ENCODE results near the gene LRCH1. TPM values are rescaled to one million over a fixed set of nuclear protein-coding genes. Genes with fewer than 3 reads are reported as not detected.
"Not testable (repeated sequence)": the region's sequence is repeated elsewhere in the genome, so short reads cannot be mapped to it uniquely, and the experiment has no call there.

Gene LRCH1
- total RNA-seq, 2 donors from 2014 or later: 22.5 to 31.4 TPM

DNA sequence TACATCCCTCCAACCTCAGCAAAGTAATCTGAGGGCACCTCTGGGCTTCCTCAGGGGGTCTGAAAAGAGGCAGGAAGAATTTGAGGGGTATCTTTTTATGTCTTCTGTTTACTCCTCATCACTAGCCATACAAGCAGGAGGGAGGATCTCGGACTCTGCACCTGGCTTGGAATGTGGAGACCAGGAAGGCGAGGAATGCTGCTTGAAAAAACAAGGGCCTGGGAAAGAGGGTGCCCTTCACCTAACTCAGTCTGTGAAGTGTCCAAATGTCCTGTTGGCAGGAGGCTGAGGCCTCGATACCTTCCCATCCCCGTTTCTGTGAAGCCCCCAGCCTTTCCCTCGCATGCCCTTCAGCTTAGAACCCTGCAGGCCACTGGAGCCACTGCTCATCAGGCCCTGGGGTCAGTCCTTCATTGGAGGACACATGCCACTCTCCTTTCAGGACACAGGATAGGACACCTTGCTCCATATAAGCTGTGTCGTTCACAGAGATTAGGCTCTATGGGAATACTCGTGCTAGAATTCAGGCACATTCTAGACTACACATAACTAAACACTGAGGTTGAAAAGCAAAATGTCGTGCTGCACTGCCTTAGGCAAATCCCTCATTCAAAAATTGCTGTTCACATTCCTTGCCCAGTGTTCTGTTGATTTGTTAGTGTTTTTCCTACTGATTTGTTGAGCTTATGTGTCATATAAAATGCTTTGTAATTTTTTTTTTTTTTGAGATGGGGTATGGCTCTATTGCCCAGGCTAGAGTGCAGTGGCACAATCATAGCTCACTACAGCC lies 194.3 kb downstream of the LRCH1 start:
- DNase-seq (ENCODE audit: low spot score): no peak
- intact Hi-C loops (cut with DNase I): no loop called here

DNA sequence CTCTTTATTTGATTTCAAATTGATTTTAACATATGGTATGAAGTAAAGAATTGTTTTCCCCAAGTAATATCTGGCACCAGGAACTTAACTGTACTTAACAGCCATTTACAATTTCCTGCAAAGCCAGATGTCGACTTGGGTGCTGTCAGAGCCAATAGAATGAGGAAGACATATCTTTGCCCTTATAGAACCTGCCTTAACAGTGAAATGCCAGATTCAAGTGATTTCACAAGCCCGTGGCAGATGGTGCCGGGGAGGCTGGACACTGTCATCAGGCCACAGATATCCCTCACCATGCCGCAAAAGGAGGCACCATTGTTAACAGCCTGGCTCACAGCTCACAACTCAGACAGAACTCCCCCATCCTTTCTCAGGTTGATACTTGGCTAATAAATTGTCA lies 195.3 kb downstream of the LRCH1 start:
- DNase-seq (ENCODE audit: low spot score): no peak
- intact Hi-C loops (cut with DNase I): no loop called here

DNA sequence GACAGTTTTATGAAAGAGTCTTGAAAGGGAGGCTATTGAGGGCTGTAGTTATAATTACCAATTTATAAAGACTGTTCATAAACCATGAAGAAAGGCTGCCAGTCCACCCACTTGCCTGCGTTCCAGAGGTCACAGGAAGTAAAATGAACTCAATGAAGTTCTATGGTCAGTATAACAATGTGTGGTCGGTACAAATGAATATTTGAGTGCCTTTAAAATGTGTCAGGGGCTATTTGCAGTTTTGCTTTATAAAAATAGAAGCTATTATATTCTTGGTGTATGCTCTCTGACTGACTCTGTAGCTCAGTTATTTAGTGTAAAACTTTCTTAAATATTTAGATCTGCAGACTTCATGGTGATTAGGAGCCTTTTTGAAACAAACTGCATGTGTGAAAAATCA lies 197.0 kb downstream of the LRCH1 start:
- intact Hi-C loops (cut with DNase I): no loop called here
- no peak for DNase-seq (ENCODE audit: low spot score)

DNA sequence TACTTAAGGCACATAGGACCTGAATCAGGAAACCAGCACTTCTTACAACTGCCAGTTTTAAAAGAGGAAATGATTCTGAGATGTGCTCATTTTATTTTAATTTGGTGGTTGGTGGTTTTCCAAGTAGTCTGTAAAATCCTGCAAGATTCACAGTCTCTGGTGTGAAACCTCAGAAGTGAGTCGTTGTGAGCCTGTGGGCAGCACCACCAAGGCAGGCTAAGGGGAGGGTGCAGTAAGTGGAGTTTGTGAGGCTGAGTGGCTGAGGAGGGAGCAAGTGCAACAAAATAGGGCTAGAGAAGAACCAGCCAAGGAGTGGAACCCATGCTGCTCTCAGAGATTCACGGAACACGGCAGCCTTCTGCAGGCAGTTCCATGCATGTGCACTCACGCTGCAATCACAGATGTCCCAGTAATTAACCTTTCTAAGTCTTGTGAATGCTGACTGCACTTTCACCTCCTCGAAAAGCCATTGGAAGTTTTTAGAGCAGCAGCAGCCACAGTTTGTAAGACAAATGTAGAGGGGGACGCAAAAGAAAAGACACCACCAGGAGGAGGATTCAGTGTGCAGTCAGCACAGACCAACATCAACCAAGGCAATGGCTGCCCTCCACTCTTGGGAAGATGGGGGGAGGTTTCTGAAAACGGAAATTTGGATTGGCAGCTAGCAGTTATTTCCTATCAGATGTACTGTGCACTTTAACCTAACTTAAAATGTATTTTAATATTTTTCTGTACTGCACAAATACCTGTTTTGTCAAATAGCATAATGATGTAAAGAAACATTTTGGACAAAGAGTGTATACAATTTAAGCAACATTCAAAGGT lies 199.1 kb downstream of the LRCH1 start:
- intact Hi-C loops (cut with DNase I): no loop called here
- no peak for DNase-seq (ENCODE audit: low spot score)

DNA sequence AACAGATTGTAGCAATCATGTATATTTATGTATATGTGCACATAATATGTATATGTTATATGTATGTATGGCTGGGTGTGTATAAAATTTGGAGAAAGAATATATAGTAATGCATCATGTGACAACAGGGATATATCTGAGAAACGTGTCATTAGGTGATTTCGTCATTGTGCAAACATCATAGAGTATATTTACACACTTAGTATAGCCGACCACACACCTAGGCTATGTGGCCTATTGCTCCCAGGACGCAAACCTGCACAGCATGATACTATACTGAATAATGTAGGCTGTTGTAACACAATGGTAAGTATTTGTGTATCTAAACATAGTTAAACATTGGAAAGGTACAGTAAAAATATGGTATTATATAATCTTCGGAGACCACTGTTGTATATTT lies 200.2 kb downstream of the LRCH1 start:
- intact Hi-C loops (cut with DNase I): no loop called here
- no peak for DNase-seq (ENCODE audit: low spot score)

DNA sequence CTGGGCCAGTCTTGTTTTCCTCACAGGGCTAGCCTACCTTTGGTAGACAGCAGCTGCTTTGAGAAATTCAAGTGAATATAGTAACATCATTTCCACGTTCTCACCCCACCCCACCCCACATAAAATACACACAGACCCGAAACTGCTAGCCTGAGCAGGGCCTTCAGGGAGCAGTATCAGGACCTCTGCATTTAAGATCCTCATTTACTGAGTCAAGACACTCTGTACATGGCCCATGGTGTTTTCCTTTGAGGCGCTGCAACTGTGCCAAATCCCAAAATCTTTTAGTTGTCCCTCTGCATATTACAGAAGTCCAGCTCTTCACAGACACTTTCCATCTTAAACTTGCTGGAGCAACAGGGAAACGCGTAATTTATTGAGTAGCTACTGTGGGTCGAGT lies 200.9 kb downstream of the LRCH1 start:
- intact Hi-C loops (cut with DNase I): no loop called here
- DNase-seq (ENCODE audit: low spot score): no peak

- intact Hi-C loops (cut with DNase I): no loop called here
- DNase-seq (ENCODE audit: low spot score): no peak
These were observed 201.8 kb downstream of the LRCH1 start for GRCh38 chr13:46754812-46755211.

- DNase-seq (ENCODE audit: low spot score); intact Hi-C loops (cut with DNase I): not testable (repeated sequence)
These were observed 202.5 kb downstream of the LRCH1 start for GRCh38 chr13:46755508-46755907.

DNA sequence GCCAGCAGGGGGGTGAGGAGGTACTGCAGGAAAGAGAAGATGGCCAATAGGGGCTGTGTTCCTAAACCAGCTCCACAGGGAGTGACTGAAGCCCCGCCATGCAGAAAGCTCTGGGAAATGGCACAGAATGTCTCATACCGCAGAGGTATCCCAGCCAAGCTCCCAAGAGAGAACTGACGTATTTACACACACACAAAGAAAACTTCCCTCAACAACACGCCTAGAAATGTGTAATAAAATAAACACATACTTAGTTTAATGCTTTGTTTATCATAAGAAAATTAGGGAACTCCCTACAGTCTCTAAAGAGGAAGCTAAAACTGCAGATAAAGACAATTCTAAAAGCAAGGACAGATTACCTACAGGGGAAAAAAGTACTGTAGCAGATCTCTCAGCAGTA lies 204.0 kb downstream of the LRCH1 start:
- DNase-seq (ENCODE audit: low spot score): no peak
- intact Hi-C loops (cut with DNase I): no loop called here

DNA sequence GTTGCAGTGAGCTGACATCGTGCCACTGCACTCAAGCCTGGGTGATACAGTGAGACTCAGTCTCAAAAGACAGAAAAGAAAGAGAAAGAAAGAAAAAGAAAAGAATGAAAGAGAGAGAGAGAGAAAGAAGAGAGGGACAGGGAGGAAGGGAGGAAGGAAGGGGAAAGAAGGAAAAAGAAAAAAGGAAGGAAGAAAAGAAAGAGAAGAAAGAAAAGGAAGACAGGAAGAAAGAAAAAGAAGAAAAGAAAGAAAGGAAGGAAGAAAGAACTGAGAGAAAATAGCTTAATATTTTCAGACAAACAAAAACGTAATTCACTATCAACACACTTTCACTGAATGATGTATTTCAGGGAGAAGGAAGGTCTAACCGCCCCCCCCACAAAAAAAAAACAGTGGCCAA lies 204.7 kb downstream of the LRCH1 start:
- intact Hi-C loops (cut with DNase I): no loop called here
- no peak for DNase-seq (ENCODE audit: low spot score)

GRCh38 chr13:46759846-46760245 lies 206.9 kb downstream of the LRCH1 start:
- no peak for DNase-seq (ENCODE audit: low spot score)
- intact Hi-C loops (cut with DNase I): no loop called here

- intact Hi-C loops (cut with DNase I): no loop called here
- no peak for DNase-seq (ENCODE audit: low spot score)
These were observed 208.2 kb downstream of the LRCH1 start for GRCh38 chr13:46761174-46761573.

GRCh38 chr13:46761866-46762265 lies 208.9 kb downstream of the LRCH1 start:
- intact Hi-C loops (cut with DNase I): no loop called here
- DNase-seq (ENCODE audit: low spot score): no peak

DNA sequence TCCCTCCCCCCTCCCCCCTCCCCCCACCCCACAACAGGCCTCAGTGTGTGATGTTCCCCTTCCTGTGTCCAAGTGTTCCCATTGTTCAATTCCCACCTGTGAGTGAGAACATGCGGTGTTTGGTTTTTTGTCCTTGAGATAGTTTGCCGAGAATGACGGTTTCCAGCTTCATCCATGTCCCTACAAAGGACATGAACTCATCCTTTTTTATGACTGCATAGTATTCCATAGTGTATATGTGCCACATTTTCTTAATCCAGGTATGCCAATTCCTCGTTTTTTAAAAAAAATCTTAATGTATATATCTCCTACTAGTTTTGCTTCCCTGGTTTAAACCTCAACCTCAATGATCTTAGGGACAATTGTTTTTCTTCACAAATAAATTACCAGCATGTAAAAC lies 217.0 kb downstream of the LRCH1 start:
- intact Hi-C loops (cut with DNase I); DNase-seq (ENCODE audit: low spot score): not testable (repeated sequence)

DNA sequence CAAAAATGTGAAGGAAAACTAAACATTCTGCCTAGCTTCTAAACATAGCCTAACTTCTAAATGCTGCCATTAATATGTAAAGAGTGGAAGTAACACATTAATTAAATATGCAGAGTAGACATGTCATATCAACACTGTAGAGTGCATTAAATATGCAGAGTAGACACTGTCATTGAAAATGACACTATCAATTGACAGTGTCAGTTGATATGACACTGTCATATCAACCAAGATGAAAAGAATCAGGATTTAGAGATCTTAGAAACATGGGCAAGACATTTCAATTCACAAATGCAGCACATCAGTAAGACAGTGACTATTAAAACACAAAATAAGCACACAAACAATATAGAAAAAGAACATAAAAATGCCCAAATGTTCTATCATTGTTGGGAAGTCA lies 218.7 kb downstream of the LRCH1 start:
- DNase-seq (ENCODE audit: low spot score): no peak
- intact Hi-C loops (cut with DNase I): no loop called here

DNA sequence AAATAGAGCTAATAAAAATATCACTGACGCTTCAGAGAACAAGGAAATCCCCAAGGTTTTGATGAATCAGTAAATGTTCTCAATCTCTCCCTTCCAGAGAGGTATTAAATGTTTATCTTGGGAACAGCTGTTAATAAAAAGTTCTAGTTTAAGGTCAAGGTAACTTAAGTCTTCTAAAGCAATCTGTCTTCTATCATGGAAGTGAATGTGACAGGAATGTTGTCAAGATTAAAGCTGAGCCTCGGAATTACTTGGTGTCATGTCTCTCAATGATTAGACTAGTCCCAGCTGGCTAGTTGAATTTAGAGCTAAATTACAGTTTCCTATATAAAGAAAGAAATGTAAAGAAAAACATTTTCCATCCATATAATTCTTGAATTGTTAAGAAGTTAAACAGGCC lies 220.6 kb downstream of the LRCH1 start:
- DNase-seq (ENCODE audit: low spot score): no peak
- intact Hi-C loops (cut with DNase I): no loop called here

DNA sequence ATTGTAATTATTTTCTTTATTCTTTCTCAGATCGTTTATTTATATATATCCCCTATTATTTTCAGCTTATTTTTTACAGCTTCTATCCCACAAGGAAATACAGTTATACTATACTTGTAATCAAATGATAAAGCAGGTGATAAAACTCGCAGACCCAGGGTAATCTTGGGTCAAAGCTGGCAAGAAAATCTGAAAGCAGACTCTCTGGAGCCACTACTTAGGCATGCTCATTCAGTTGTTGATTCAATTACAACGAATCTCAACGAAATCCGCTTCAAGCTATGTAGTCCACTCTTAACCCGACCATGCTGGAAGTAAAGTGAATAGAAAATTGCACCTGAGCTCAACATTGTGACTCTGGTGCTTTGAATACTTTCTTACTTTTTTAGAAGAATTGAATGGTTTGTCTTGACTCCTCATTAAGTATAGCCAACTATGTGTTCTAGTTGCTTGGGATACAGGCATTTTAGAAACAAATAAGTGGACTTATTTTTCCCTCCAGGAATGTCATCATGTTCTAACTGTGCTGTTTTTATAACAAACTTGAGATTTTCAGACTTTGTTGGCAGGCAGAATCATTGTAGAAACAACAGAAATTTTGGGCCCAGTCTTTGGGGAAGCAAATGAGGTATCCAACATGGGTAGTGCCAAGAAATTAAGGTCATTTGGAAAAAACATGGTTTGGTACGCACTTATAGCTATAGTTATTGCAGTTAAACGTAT lies 222.6 kb downstream of the LRCH1 start:
- intact Hi-C loops (cut with DNase I): no loop called here
- DNase-seq (ENCODE audit: low spot score): no peak

DNA sequence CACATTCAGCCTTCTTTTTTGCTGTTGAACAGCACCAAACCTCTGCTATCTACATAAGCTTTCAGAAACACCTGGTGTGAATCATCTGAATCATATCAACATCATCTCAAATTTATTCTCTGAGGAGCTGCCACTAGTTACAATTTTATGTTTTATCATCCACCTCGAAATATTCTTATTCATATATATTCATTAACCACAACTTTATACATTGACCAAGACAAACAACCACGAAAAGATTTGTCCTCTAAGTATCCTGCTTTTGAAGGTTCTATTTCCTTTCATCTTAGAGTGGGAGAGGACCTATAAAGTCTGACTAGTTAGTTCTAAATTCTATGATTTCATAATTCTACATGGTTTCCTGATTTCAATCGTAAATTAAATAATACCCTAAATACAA lies 225.1 kb downstream of the LRCH1 start:
- no peak for DNase-seq (ENCODE audit: low spot score)
- intact Hi-C loops (cut with DNase I): no loop called here

DNA sequence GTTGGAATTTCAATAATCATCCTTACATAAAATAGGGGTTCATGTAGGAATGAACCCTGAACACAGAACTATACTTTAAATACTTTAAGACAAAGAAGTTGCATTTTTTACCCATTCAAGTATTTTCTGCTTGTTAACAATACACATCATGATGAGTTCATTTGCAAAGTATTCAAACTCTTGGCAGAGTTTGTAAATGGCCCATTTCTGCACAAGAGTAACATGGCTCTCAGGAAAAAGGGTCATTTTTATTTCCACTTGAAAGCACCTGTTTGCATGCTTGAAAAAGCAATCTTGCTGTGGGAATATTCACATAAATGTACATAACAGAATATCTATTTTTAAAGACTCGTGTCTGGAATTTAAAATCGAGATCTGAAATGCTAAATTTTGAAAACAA lies 225.9 kb downstream of the LRCH1 start:
- intact Hi-C loops (cut with DNase I): no loop called here
- no peak for DNase-seq (ENCODE audit: low spot score)

- intact Hi-C loops (cut with DNase I): no loop called here
- no peak for DNase-seq (ENCODE audit: low spot score)
These were observed 229.1 kb downstream of the LRCH1 start for GRCh38 chr13:46782066-46782465.

Data from posterior vena cava (tissue), 2 donors.